Endothelial cell of umbilical vein (primary cell): Measurements from ENCODE around the gene RALGPS1. TPM values are rescaled to one million over a fixed set of nuclear protein-coding genes. Genes with fewer than 3 reads are reported as not detected.
"Not testable (repeated sequence)": the region's sequence is repeated elsewhere in the genome, so short reads cannot be mapped to it uniquely, and the experiment has no call there.

Experiments used
- BruUV-seq: library from RNA; stranded (reverse); fragments of 400-500 nt; replicated peaks from 2 replicates; lab custom pipeline; 2021; lab: Mats Ljungman, UMichigan
- CTCF ChIA-PET: fragments of 300-600, 350-600 bp; sonication (Branson Sonifier 250); formaldehyde crosslinking; loops from one replicate; lab custom pipeline; 2021; ENCODE audit warnings: antibody characterized with exemption, inconsistent platforms; lab: Charles Lee
- POLR2A ChIA-PET: fragments of 300-600, 350-600 bp; sonication (Branson Sonifier 250); formaldehyde crosslinking; loops from one replicate; lab custom pipeline; 2021; ENCODE audit warnings: antibody characterized with exemption, inconsistent platforms; lab: Charles Lee
- DNase-seq: peaks from one replicate; pipeline ENCODE4 v3.0.0-alpha.2; 2011; ENCODE audit warnings: low read depth, low spot score
- FAIRE-seq: peaks from 2 replicates; lab custom pipeline; 2011; peaks lifted over from hg19 to GRCh38; lab: Jason Lieb, UNC
- H2AFZ ChIP-seq: 2 replicates; pipeline ENCODE4 v1.6.0; 2012; ENCODE audit warnings: low read depth, low read length, control low read depth, inconsistent platforms
- H3K27ac ChIP-seq: 2 replicates; pipeline ENCODE4 v1.5.1; 2011; ENCODE audit warnings: low read depth, mild to moderate bottlenecking, control low read depth, low read length, moderate library complexity; ENCODE audit not compliant: insufficient read depth
- H3K27me3 ChIP-seq, 2 experiments: 2 replicates each; pipeline versions ENCODE4 v1.6.0 to v1.6.1; 2011; ENCODE audit warnings: low read length in 2 of 2, mixed read lengths in 1 of 2; ENCODE audit not compliant: control insufficient read depth in 2 of 2, insufficient read depth in 2 of 2
- H3K36me3 ChIP-seq, 2 experiments: 2 replicates in 1 of 2; 3 replicates in 1 of 2; pipeline ENCODE4 v1.5.1; 2011; ENCODE audit warnings: low read length in 2 of 2, mild to moderate bottlenecking in 1 of 2, moderate library complexity in 1 of 2; ENCODE audit not compliant: control insufficient read depth in 2 of 2, insufficient read depth in 2 of 2; ENCODE audit errors: extremely low read depth in 1 of 2
- H3K4me1 ChIP-seq: 3 replicates; pipeline ENCODE4 v1.5.1; 2011; ENCODE audit warnings: mild to moderate bottlenecking, low read length; ENCODE audit not compliant: control insufficient read depth, insufficient read depth; ENCODE audit errors: extremely low read depth
- H3K4me2 ChIP-seq: 2 replicates; pipeline ENCODE4 v1.6.1; 2011; ENCODE audit warnings: low read length, control low read depth, mixed read lengths; ENCODE audit not compliant: insufficient read depth
- H3K4me3 ChIP-seq, 3 experiments: fragments of 200-600 bp in 1 of 3; sonication (generic), shearing (Covaris generic) in 1 of 3; replicated peaks in 1 of 3; 2 replicates each; pipeline ENCODE4 v1.5.1; 2011 to 2016; ENCODE audit warnings: control low read depth in 3 of 3, low read length in 3 of 3, mild to moderate bottlenecking in 2 of 3, inconsistent platforms in 1 of 3, low read depth in 1 of 3, moderate library complexity in 1 of 3; ENCODE audit not compliant: insufficient read depth in 1 of 3
- H3K79me2 ChIP-seq: 2 replicates; pipeline ENCODE4 v1.6.0; 2012; ENCODE audit warnings: low read length, inconsistent platforms; ENCODE audit not compliant: control insufficient read depth, insufficient read depth
- H3K9ac ChIP-seq: replicated peaks from 2 replicates; pipeline ENCODE3; 2011; ENCODE audit warnings: low read length, control low read depth; ENCODE audit not compliant: insufficient read depth; ENCODE audit errors: extremely low read depth
- H3K9me1 ChIP-seq: replicated peaks from 3 replicates; pipeline ENCODE4 v1.6.0; 2011; ENCODE audit warnings: mild to moderate bottlenecking, low read length; ENCODE audit not compliant: control insufficient read depth, insufficient read depth; ENCODE audit errors: extremely low read depth
- H3K9me3 ChIP-seq: replicated peaks from 2 replicates; pipeline ENCODE4 v1.5.1; 2012; ENCODE audit warnings: low read length, inconsistent platforms; ENCODE audit not compliant: control insufficient read depth, insufficient read depth
- H4K20me1 ChIP-seq: replicated peaks from 2 replicates; pipeline ENCODE3; 2011; ENCODE audit warnings: mild to moderate bottlenecking, low read length; ENCODE audit not compliant: control insufficient read depth, insufficient read depth; ENCODE audit errors: extremely low read depth
- EZH2 ChIP-seq: IDR thresholded peaks from 2 replicates; pipeline ENCODE4 v1.6.1; 2012; ENCODE audit warnings: borderline replicate concordance, low read depth, mild to moderate bottlenecking, moderate library complexity, low read length, inconsistent platforms; ENCODE audit not compliant: severe bottlenecking
- FOS ChIP-seq: IDR thresholded peaks from 2 replicates; pipeline ENCODE4 v1.6.1; 2011; ENCODE audit warnings: mild to moderate bottlenecking, low read length, moderate library complexity, borderline replicate concordance; ENCODE audit not compliant: insufficient read depth
- GATA2 ChIP-seq: IDR thresholded peaks from 2 replicates; pipeline ENCODE4 v1.7.0; 2011; ENCODE audit warnings: low read depth, mild to moderate bottlenecking, moderate library complexity, mixed read lengths, low read length; ENCODE audit not compliant: insufficient read length, insufficient read depth
- JUN ChIP-seq: IDR thresholded peaks from 2 replicates; pipeline ENCODE4 v1.6.1; 2011; ENCODE audit warnings: borderline replicate concordance, low read depth; ENCODE audit not compliant: insufficient read length, insufficient read depth
- MAX ChIP-seq: IDR thresholded peaks from 2 replicates; pipeline ENCODE4 v1.6.1; 2011; ENCODE audit not compliant: insufficient read depth, insufficient read length
- MYC ChIP-seq: IDR thresholded peaks from one replicate; pipeline ENCODE4 v1.6.1; 2011; ENCODE audit warnings: mild to moderate bottlenecking, low read depth, low read length
- POLR2A ChIP-seq: IDR thresholded peaks from 2 replicates; pipeline ENCODE4 v1.6.1; 2012; ENCODE audit warnings: low read depth, mild to moderate bottlenecking, control low read depth, low read length
- POLR2AphosphoS5 ChIP-seq: IDR thresholded peaks from 2 replicates; pipeline ENCODE4 v1.6.1; 2012; ENCODE audit warnings: low read depth, mild to moderate bottlenecking, control low read depth, low read length, moderate library complexity; ENCODE audit not compliant: insufficient read depth
- dilution Hi-C: fragments of 300-500 bp; cut with MboI; formaldehyde crosslinking; loops from one replicate; pipeline ENCODE4 v1.15.0; 2019; ENCODE audit warnings: low sequenced_read_pairs; ENCODE audit not compliant: extremely low pct_ligation_motif_present
- intact Hi-C: fragments of 100-400 bp; cut with micrococcal nuclease; formaldehyde crosslinking; loops from one replicate; pipeline ENCODE4 v1.10.0; 2022
- polyA plus RNA-seq, 4 experiments: library from polyadenylated mRNA; depleted of rRNA in 3 of 4; stranded (reverse) in 3 of 4; unstranded in 1 of 4; fragments of >200 nt; gene quantifications; 2 replicates each; pipeline versions ENCODE4 v1.2.1 to v1.2.3, GENCODE V29; 2011 to 2012; ENCODE audit warnings: missing spikeins in 1 of 4
- total RNA-seq: library from RNA; stranded (reverse); gene quantifications from 2 replicates; pipeline ENCODE4 v1.2.3, GENCODE V29; 2021
- TF ChIP-seq, protein P1 (sequence below), 2 donors: IDR thresholded peaks; 1 replicate in 1 of 2; 2 replicates in 1 of 2; pipeline ENCODE4 v1.5.1; 2011; ENCODE audit warnings: low read length in 2 of 2, mild to moderate bottlenecking in 2 of 2, moderate library complexity in 2 of 2, control low read depth in 1 of 2, inconsistent platforms in 1 of 2, low read depth in 1 of 2; ENCODE audit not compliant: insufficient read depth in 1 of 2; ENCODE audit errors: extremely low read depth in 1 of 2

The RALGPS1 gene
- total and polyA plus RNA-seq, 2 donors (not counting 3 experiments of a cell fraction or from before 2014, with no cell fraction given) = 3.8 to 5.5 TPM

DNA sequence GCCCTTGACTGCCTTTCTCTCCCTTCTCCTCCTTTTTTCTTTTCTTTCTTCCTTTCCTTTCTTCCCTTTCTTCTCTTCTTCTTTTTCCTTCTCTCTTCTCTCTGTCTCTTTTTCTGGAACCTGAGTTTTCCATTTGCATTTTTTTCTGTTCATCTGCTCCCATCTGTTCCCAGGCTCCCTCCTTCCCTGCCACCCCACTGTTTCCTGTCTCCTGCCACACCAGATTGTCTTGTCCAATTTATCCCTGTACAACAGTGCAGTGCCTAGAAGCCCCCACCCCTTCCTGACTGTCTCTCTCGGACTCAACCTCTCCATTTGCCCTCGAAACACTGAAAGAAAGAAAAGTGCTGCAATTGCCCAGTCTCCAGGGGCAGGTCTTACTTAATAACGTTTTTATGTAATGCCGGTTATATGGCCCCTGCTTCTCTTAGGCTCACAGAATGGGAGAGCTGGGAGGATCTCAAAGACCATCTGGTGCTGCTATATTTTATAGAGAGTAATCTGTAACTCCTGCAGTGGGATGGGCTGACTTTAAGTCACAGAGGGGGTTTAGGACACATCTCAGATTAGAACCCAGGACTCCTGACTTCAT lies 101.4 kb downstream of the RALGPS1 start:
- H3K79me2 ChIP-seq = no peaks in the 10 kb centered on the region
- no peak overlapping the region for H2AFZ ChIP-seq
- no peaks in the 10 kb centered on the region for H3K9me3 ChIP-seq
- H3K4me1 ChIP-seq = no peaks in the 10 kb centered on the region
- H3K9me1 ChIP-seq = no peaks in the 10 kb centered on the region
- no peak overlapping the region for H3K27ac ChIP-seq
- ChIA-PET POLR2A (no interaction called here), CTCF (interaction anchor here (1.3 kb wide), 1 partner anchor 20 kb away, joined by 3 read pairs; no protein-coding TSS in a partner anchor)
- H3K27me3 ChIP-seq = peaks cover 0 to 5% of the 10 kb centered on the region in 2 experiments
- dilution Hi-C loops (no loop called here), intact Hi-C loops (no loop called here)
- H3K36me3 ChIP-seq = no peaks in the 10 kb centered on the region
- no peak overlapping the region for H3K4me2 ChIP-seq
- no peaks in the 10 kb centered on the region for H4K20me1 ChIP-seq
- DNase-seq (no peak), FAIRE-seq (no peak)
- no peak overlapping the region for H3K4me3 ChIP-seq
- no TSS peak for BruUV-seq
- H3K9ac ChIP-seq = no peak overlapping the region
- TF ChIP-seq JUN = no peak
- TF ChIP-seq, protein P1, sequence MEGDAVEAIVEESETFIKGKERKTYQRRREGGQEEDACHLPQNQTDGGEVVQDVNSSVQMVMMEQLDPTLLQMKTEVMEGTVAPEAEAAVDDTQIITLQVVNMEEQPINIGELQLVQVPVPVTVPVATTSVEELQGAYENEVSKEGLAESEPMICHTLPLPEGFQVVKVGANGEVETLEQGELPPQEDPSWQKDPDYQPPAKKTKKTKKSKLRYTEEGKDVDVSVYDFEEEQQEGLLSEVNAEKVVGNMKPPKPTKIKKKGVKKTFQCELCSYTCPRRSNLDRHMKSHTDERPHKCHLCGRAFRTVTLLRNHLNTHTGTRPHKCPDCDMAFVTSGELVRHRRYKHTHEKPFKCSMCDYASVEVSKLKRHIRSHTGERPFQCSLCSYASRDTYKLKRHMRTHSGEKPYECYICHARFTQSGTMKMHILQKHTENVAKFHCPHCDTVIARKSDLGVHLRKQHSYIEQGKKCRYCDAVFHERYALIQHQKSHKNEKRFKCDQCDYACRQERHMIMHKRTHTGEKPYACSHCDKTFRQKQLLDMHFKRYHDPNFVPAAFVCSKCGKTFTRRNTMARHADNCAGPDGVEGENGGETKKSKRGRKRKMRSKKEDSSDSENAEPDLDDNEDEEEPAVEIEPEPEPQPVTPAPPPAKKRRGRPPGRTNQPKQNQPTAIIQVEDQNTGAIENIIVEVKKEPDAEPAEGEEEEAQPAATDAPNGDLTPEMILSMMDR (IDR thresholded peaks at IDR 0.05; ENCODE audit: extremely low read depth in 1 of 2, insufficient read depth in 1 of 2, low read depth in 1 of 2, low read length in 2 of 2) = no peak
- no peak for TF ChIP-seq GATA2
- TF ChIP-seq MAX = no peak
- no peak for TF ChIP-seq POLR2AphosphoS5
- TF ChIP-seq EZH2 = no peak
- no peak for TF ChIP-seq FOS
- no peak for TF ChIP-seq MYC
- TF ChIP-seq POLR2A = no peak

GRCh38 chr9:127017979-127018378 lies 103.4 kb downstream of the RALGPS1 start:
- H3K27ac ChIP-seq, H3K4me2 ChIP-seq, POLR2A ChIA-PET, BruUV-seq, FAIRE-seq, H3K36me3 ChIP-seq, H3K4me3 ChIP-seq, H3K9ac ChIP-seq, H2AFZ ChIP-seq, H4K20me1 ChIP-seq, H3K79me2 ChIP-seq, dilution Hi-C loops, H3K4me1 ChIP-seq, H3K27me3 ChIP-seq, intact Hi-C loops, H3K9me1 ChIP-seq, H3K9me3 ChIP-seq, DNase-seq: not testable (repeated sequence)
- CTCF ChIA-PET = interaction anchor here (0.6 kb wide), 1 partner anchor 169 kb away, joined by 3 read pairs; no protein-coding TSS in a partner anchor
